PFSK-1 (cell line): ENCODE measurements around the gene NAV2.

Source experiments
- FOXP2 ChIP-seq: optimal IDR thresholded peaks from 2 replicates; pipeline ENCODE3; 2011; ENCODE audit warnings: borderline replicate concordance, control low read depth, inconsistent platforms; ENCODE audit not compliant: insufficient read depth; ENCODE audit errors: extremely low read length, extremely low read depth
- POLR2AphosphoS5 ChIP-seq: IDR thresholded peaks from 2 replicates; pipeline ENCODE4 v1.6.1; 2012; ENCODE audit warnings: low read depth, mild to moderate bottlenecking, control low read depth, low read length, moderate library complexity
- REST ChIP-seq, 2 experiments: IDR thresholded peaks; 2 replicates each; pipeline versions ENCODE4 v1.6.1 to v1.8.0; 2011 to 2012; ENCODE audit warnings: low read depth in 2 of 2, low read length in 2 of 2, control low read depth in 1 of 2, inconsistent platforms in 1 of 2, mild to moderate bottlenecking in 1 of 2, moderate library complexity in 1 of 2; ENCODE audit not compliant: insufficient read depth in 1 of 2
- SIN3A ChIP-seq: IDR thresholded peaks from 2 replicates; pipeline ENCODE4 v1.6.1; 2012; ENCODE audit warnings: mild to moderate bottlenecking, low read length, moderate library complexity, borderline replicate concordance; ENCODE audit not compliant: insufficient read depth
- TAF1 ChIP-seq: IDR thresholded peaks from 2 replicates; pipeline ENCODE4 v1.6.1; 2012; ENCODE audit warnings: low read length, control low read depth, borderline replicate concordance; ENCODE audit not compliant: insufficient read depth

Gene NAV2

DNA sequence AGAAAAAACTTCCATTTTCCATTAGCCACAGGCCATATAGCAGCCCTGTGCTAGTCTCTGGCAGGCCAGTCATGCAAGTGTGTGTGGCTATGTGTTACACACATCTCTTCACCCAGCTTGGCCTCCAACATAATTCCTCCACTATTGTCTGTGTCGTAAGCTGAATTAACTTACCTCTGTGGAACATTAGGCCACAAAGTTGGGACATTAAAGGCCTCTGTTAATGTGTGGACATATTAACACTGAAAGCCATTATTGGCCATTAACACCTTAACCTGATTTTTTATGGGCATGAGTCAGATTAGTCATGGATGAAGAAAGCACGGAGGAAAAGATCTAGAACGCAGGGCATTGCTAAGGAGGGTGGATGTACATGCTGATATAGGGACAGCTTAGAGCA lies 347.5 kb downstream of the NAV2 start:
- no peak for TF ChIP-seq FOXP2
- no peak for TF ChIP-seq REST (IDR thresholded peaks at IDR 0.05; ENCODE audit: insufficient read depth in 1 of 2, low read depth in 2 of 2, low read length in 2 of 2)
- no peak for TF ChIP-seq SIN3A

- TF ChIP-seq TAF1 (no peak), FOXP2 (no peak), REST (IDR thresholded peaks at IDR 0.05; ENCODE audit: insufficient read depth in 1 of 2, low read depth in 2 of 2, low read length in 2 of 2) (no peak), POLR2AphosphoS5 (no peak), SIN3A (no peak)
Measured at GRCh38 chr11:20060647-20061205, 348.1 kb downstream of the NAV2 start.

DNA sequence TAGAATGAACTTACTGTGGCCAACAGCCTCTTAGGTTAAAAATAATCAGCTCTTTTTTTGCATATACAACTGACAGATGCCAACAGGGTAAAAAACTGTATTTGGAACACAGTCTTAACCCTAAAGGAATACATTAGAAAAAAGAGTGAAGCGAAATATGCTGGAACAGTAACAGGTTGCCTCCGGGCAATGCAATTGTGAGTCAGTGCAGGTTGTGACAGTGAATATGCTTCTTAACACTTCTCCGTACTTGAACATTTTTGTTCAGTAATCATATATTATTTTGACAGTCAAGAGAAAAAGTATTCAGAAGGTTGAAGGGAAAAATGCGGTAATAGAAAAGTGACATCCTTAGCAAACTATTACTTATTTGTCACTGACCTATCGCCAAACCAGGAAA lies 349.1 kb downstream of the NAV2 start:
- TF ChIP-seq SIN3A (no peak), TAF1 (no peak), REST (IDR thresholded peaks at IDR 0.05; ENCODE audit: insufficient read depth in 1 of 2, low read depth in 2 of 2, low read length in 2 of 2) (no peak), POLR2AphosphoS5 (no peak), FOXP2 (no peak)

- TF ChIP-seq SIN3A (no peak), FOXP2 (no peak), TAF1 (no peak), POLR2AphosphoS5 (no peak), REST (IDR thresholded peaks at IDR 0.05; ENCODE audit: insufficient read depth in 1 of 2, low read depth in 2 of 2, low read length in 2 of 2) (no peak)
Measured at GRCh38 chr11:20064961-20065405, 352.3 kb downstream of the NAV2 start.

GRCh38 chr11:20065406-20065805 lies 352.8 kb downstream of the NAV2 start:
- TF ChIP-seq SIN3A = no peak
